Activated CD8-positive, alpha-beta memory T cell treated with anti-CD3 and anti-CD28 coated beads for 36 hours (primary cell): Measurements from ENCODE around the gene MRE11. TPM values are rescaled to one million over a fixed set of nuclear protein-coding genes. Genes with fewer than 3 reads are reported as not detected.
"Not testable (repeated sequence)": the region's sequence is repeated elsewhere in the genome, so short reads cannot be mapped to it uniquely, and the experiment has no call there.

ENCODE experiments used
- CTCF ChIA-PET: fragments of 350-600 bp; sonication (Branson Sonifier 250); formaldehyde crosslinking; loops from one replicate; lab custom pipeline; 2021; ENCODE audit warnings: antibody characterized with exemption; lab: Charles Lee
- POLR2A ChIA-PET: fragments of 350-600 bp; sonication (Branson Sonifier 250); formaldehyde crosslinking; loops from one replicate; lab custom pipeline; 2021; ENCODE audit warnings: antibody characterized with exemption; lab: Charles Lee
- total RNA-seq, 2 experiments: library from RNA; stranded (reverse); gene quantifications; one replicate each; pipeline ENCODE4 v1.2.3, GENCODE V29; 2021

MRE11 gene
- total RNA-seq, 2 experiments from 2014 or later, result 45.2 to 46.1 TPM

DNA sequence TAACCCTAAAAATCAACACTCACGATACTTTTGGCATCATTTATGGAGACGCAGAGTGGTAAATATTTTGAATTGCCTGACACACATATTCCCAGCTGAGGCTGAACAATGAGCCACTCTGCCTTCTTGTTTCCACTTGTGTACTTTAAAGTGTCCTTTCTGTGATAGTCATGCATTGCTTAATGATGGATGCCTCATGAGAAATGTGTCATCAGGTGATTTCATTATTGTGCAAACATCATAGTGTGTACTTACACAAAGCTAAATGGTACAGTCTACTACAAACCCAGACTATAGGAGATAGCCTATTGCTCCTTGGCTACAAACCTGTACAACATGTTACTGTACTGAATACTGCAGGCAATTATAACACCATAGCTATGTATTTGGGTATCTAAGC, 44.2 kb downstream of the MRE11 start:
- CTCF ChIA-PET, result no interaction called here
- POLR2A ChIA-PET, result no interaction called here

DNA sequence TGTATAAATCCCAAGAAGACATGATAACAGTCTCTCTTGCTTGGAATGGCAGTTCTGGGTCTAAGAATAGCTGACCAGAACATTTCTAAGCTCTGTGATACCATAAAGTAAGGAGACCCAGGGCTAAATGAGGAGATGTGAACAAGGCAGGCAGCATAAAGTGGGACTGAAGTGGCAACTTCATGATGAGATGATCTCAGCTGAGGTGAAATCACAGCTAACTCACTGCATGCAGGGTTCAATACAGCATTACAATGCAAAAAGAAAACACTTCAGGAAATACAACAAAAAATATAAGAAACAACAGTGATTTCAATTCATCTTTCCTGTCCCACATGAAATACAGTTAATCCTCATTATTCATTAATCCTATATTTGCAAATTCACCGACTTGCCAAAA, 44.6 kb downstream of the MRE11 start:
- ChIA-PET CTCF (no interaction called here), POLR2A (no interaction called here)

DNA sequence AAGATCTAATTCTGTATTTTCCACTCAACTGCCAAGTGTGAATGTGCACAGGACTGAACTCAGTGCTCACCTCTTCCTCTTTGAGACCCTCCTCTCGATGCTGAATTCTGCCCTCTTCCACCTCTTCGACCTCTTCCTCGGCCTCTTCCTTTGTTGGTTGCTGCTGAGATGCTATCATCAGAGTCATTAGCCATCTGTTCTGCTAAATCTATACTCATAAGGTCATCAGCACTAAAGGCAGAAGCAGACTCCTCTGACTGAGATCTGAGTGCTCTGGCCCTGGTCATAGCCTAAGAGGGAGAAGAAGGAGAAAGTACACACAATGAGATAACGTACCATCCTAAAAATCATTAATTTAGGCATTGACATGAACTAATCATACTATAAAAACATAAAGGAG, 46.5 kb downstream of the MRE11 start:
- ChIA-PET CTCF (no interaction called here), POLR2A (no interaction called here)

DNA sequence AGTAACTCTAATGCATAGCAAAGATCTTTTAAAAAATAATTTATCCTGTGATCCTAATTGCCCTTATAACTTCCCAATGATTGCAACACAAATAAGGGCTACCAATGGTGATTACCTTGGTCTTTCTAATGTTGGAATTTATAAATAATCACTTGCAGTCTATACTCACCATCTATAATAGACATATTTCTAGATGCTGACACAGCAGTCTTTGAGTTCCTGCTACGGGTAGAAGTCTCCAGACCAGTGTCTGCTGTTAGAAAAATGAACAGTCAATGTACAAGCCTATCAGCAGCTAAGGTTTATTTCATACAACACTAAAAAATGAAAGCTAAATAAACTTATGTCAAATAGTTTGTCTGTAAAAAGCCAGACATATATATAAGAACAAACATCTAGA, 48.0 kb downstream of the MRE11 start:
- ChIA-PET CTCF (no interaction called here), POLR2A (no interaction called here)

DNA sequence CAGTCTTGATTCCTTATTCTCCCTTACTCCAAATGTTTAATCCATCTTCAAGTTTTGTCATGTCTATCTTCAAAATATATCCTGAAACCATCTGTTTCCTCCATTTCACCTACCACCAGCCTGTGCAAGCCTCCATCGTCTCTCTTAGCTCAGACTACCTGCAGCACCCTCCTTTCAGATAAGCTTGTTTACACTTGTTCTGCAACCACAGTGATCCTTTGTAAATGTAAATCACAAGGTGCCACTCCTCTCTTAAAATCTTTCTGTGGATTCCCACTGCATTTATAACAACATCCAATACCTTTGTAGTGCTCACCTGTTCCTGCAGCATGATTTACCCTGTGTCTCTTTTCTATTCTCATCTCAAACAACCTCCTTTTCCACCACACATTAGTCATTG, 60.6 kb downstream of the MRE11 start:
- ChIA-PET CTCF (no interaction called here), POLR2A (no interaction called here)

DNA sequence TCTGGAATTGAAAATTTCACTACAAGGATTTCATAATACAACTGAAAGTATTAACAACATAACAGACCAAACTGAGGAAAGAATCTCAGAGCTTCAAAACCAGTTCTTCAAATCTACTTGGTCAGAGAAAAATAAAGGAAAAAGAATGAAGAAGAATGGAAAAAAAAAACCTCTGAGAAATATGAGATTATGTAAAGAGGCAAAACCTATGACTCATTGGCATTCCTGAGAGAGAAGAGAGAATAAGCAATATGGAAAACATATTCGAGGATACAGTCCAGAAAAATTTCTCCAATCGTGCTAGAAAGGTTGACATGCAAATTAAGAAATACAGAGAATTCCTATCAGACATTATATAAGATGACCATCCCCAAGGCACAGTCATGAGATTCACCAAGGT, 69.0 kb downstream of the MRE11 start:
- CTCF ChIA-PET, result no interaction called here
- POLR2A ChIA-PET, result no interaction called here

DNA sequence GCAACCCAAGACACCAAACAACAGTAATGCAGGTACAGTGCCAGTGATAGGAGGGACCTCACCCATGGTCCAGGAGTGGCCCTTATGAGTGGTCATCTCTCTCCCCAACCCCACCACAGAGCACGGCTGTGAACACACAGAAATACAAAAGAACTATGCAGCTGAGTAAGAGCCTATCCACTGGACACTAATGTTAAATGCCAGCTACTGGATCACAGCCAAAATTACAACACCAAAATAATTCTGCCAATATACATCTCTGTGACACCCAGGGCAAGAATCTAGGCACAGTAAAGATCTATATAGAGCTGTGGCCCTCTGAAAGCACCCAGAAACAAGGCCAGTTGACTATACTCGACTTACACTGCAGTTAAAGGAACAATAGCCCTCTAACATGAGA, 69.6 kb downstream of the MRE11 start:
- ChIA-PET POLR2A (no interaction called here), CTCF (no interaction called here)

DNA sequence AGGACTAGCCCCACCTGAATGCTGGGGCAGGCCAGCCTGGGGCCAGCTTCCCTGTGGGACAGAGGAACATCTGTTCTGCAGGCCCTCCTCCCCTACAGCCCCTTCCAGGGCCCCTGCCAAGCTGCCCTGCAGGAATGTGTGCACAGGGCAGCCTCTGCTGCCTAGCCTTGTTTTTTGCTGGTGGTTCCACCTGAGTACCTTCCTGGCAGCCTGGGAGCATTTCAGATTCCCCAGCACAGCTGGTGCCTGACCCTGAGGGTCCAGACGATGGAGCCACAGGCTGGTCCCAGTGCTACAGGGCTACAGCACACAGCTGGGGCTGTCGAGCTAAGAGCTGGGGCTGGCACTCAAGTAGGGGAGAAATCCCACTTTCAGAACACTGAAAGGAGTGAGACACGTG, 70.1 kb downstream of the MRE11 start:
- CTCF ChIA-PET, result no interaction called here
- POLR2A ChIA-PET, result no interaction called here

DNA sequence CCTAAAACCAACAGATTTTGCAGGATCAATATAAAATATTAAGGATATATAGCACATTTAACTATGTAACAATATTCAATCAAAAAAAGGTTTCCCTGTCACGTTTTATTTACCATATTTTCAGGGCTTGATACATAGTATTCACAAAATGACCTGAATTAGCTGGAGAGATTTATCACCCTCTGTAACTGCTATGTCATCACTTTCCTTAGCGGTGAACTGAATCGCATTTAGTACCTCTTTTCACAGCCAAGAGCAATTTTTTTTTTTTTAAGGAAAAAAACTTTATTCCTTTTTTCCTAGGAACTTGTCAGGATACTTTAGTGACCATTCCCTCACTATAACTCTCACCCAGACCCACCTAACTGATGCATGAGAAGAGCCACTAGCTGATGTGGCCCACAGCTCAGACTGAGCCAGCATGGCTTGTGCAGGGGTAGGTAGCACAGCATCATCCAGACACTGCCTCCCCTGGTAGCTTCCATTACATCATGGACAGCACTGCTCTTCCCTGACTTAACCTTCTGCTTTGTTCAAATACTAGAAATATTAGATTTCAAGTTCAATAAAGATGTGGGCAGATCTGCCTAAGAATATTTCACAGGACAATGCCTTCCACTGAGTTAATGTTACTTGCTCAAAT, 75.4 kb downstream of the MRE11 start:
- CTCF ChIA-PET, result no interaction called here
- POLR2A ChIA-PET, result no interaction called here

DNA sequence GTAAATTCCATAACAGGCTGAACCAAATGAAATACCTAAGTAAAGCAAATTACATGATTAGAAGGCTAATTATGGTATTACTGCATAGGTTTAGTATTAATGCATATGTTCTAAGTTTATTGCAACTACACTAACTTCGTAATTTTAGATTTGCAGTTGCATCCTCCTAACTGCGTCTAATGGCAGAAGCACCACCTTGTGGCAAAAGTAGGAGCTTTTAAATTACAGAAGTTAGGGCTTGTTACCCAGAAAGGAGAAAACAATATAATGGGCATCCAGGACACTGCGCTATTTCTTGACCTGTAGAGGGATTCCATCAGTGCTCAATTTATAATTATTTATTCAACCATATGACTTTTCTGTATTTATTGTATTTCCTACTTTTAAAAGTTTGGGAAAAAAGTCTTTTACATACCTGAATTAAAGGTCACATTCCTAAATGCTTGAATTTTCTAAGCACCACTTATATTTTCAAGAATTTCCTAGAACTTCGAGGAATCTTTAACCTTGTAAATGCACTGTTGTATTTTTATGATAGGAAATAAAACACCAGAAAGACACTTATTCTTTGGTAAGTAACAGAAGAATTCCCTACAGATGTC, 76.2 kb downstream of the MRE11 start:
- ChIA-PET CTCF (no interaction called here), POLR2A (no interaction called here)

DNA sequence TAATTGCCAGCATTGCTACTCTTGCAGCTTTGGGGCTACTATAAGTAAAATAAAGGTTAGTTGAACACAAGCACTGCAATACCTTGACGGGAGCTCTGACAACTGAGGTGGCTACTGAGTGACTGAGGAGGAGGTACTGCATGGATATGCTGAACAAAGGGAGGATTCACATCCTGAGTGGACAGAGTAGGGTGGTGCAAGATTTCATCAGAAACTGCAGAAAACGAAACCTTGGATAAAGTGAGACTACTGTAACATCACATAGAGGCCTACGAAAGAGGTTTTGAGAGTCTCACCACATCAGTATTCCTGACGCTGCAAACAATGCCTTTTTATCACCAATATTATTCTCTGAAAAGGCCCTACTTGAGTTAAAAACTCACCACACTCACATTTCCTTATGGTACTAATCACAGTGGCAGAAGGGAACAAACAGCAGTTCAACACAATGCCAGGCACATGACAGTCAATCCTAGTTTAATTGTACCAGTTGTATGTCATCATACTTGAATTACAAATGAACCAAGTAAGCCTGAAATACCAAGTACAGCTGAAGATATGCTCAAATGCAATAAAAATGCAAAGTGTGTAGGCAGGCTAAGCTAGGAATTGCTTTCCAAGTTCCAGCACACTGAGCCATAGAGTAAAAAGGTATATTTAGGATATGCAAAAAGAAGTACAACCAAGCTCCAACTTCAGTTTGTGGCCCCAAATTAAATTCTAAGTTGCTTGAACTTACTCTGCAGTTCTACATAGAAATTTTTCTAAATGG, 88.4 kb downstream of the MRE11 start:
- POLR2A ChIA-PET, result no interaction called here

DNA sequence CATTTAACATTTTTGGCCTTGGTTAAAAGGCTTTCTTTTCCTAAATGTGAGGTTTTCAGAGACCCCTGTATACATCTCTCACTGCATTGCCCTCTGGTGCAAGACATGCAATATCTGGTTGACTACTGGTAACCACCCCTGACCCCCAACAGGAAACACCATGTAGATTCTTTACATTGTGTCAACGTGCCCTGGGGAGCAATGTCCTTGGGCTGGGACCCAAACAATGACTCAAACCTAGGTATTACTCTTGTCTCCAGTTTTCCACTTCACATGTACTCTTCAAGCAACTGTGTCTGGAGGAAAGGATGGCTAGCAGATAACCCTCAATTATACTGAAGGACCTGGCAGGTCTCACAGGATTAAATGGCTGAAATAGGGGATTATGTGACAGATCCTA, 91.3 kb downstream of the MRE11 start:
- ChIA-PET CTCF (no interaction called here), POLR2A (no interaction called here)

More for the DNA sequence above, 88.4 kb downstream of the MRE11 start:
- CTCF ChIA-PET, result no interaction called here

DNA sequence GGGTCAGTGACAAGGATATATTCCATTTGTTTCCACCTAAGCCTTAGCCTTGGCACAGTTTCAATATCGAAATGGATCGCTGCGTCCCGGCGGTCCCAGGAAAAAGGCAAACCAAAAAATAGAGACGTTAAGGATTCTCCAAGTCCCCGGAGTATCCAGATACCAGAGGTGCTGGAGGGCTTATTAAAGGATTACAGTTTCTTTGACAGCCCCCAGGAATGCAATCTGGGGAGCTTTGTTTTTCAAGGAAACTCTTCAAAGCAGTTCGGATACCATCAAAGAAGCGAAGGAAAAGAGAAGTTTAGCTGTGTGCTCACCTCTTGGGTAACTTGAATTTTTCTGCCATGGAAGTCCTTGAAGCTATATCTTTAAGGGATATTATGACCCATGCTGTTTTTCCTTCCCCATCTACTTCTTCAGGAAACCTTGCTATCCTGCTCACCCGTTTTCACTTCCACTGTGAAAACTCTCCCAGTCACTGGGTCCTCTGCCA, 91.8 kb downstream of the MRE11 start:
- POLR2A ChIA-PET, result no interaction called here
- CTCF ChIA-PET, result no interaction called here

DNA sequence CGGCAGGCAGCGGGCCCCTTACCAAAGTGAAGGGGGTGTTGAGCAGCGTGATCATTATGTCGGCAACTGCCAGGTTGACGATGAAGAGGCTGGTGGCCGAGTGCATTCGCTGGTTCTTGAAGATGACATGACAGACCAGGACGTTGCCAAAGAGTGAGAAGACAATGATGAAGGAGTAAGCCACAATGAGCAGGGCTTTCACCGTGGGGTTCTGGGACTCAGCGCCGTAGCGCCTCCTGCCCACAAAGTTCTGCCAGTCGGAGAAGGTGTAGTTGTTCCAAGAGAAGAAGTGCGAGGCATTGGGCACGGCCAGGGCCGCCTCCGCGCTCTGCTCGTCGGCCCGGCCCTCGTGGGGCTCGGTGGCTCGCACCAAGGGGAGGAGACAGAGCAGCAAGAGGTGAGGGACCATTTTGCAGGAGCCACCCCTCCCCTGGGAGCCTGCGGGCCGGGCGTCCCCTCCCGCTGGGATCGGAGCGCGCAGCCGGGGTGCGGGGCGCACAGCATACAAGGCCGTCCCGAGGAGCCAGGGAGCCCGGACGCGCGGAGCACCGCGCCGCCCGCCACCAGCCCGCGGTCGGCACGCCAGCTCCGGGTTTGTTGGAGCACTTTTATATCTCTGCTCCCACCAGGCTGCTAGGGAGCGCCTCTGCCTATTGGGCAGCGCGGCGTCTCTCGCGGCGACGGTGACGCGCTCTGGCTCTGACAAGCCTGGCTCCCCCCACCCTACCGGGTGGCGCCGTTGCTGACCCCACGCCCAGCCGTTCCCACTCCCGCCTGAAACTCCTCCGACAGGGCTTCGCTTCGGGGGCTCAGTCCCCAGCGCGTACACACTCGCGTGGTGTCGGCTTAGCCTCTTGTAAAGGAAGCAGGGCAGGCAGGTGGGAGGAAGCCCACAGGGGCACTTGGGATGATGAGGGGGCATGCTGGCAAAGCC, 92.5 kb downstream of the MRE11 start, which contains the start of gene GPR83:
Gene GPR83 (minus strand): TSS at position 581 of the 934 bp plus-strand sequence. CDS start 172 bp downstream, at position 409.
- CTCF ChIA-PET, result no interaction called here
- POLR2A ChIA-PET, result no interaction called here

DNA sequence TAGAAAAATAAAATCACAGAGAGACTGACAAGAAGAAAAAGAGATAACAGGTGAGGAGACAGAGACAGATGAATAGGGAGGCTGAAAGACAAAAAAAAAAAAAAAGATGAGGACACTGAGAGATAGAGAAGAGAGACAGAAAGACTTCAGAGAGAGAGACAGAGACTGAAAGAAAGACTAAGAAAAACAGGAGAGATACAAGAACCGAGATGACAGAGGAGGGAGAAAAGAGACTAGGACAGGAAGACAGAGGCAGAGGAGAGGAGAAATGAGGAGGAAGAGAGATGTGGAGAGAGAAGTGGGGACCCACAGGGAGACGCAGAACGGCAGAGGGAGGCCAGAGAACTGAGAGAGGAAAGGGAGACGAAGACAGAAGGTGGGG, 93.2 kb downstream of the MRE11 start:
- POLR2A ChIA-PET, result no interaction called here
- CTCF ChIA-PET, result no interaction called here

DNA sequence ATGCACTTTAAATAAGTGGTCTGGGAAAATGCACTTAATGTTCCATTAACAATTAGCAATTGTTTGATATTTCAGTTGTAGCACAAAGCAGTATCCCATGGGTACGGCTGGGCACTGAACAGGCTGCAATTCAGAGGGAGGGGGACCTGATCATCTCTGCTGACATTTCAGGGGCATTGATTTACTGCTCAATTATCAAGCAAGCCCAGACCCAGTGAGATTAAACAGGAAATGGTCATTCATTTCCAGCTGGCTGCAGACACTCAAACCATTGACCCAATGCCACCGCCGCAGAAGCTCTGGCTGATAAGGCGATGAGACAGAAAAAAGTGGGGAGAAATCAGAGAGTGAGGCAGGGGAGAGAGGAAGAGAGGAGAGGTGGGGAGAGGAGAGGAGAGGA, 93.6 kb downstream of the MRE11 start:
- POLR2A ChIA-PET, result no interaction called here
- CTCF ChIA-PET, result no interaction called here

DNA sequence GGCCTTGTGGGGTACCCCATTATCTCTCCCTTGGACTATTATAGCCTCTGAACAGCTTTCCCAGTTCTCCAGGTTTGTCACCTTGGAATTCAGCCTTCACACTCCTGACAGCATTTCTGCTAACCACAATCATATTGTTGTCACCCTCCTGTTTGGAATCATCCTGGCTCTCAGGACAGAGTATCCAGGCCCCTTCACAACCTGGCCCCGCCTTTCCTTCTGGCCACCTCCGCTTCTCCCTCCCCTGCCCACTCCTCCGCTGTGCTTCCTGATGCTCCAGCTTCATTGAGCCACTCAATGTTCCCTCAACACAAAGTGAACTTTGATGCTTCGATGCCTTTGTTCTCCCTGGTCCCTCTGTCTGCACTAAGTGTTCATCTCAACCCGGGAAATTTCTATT, 95.5 kb downstream of the MRE11 start:
- ChIA-PET CTCF (no interaction called here), POLR2A (no interaction called here)

DNA sequence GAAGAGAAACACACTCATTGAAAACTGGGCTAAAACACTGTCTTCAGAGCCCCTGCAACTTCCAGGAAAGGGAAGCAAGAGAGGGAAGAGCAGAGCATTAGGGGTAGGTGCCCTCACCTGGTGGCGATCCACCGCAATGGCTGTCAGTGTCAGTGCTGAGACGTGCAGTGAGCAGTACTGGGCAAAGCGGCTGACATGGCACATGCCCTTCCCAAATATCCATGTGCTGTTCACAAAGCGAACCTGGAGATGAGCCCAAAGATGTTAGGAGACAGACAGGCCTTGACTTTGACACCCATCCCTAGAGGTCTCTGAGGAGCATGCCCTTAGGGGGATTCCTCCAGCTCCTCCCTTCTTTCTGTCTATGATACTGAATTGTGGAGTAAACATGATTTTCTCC, 97.4 kb downstream of the MRE11 start:
- CTCF ChIA-PET, result no interaction called here
- POLR2A ChIA-PET, result no interaction called here

DNA sequence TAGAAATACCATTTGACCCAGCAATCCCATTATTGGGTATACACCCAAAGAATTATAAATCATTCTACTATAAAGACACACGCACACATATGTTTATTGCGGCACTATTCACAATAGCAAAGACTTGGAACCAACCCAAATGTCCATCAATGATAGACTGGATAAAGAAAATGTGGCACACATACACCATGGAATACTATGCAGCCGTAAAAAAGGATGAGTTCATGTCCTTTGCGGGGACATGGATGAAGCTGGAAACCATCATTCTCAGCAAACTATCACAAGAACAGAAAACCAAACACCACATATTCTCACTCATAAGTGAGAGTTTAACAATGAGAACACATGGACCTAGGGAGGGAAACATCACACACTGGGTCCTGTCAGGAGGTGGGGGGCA, 101.7 kb downstream of the MRE11 start:
- CTCF ChIA-PET, POLR2A ChIA-PET: not testable (repeated sequence)

DNA sequence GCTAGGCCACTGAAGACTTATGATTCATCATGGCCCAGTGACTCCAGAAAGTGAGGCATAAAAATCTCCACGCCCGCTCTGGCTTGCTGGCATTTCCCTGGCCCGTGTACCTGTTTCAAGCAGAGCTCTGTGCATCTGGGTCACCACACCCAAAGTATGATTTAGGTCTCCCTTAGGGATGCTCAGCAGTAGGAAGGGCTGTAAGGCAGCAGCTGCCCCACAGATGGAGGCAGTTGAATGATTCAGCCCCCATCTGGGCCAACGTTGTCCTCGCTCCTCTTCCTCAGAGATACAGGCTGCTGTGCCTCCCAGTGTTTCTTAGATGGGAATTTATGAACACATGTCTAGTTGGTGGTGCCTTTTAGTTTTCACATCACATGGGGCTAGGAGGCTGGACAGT, 114.0 kb downstream of the MRE11 start:
- POLR2A ChIA-PET, result no interaction called here
- CTCF ChIA-PET, result no interaction called here
